ENCODE results near the gene BRCA2.

DNA sequence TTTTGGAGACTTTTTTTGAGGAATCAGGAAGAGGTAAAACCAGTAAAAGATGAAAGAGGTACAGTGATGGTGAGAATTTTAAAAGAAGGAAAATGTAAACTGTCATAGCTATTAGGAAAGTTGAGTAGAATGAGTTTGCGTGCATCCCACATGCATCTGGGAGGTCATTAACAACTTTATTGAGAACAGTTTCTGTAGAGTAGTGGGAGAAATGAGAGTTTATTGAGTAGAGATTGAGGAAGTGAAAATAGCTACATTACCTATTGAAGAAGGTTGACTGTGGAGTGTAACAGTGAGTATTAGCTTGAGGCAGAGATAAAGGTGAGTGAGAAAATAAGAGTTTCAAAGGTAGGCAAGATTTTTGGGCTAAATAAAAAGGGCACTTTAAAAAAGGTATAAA, 38.7 kb downstream of the BRCA2 start:
- TF ChIP-seq POLR2AphosphoS5 (IDR thresholded peaks at IDR 0.05; ENCODE audit: insufficient read depth in 1 of 2, low read depth in 1 of 2): no peak
- TF ChIP-seq CTCF (IDR thresholded peaks at IDR 0.05): no peak

Measured in vagina (tissue), 2 donors.